Measurements from ENCODE around the gene PRSS2. TPM values are rescaled to one million over a fixed set of nuclear protein-coding genes. Genes with fewer than 3 reads are reported as not detected.
"Not testable (repeated sequence)": the region's sequence is repeated elsewhere in the genome, so short reads cannot be mapped to it uniquely, and the experiment has no call there.

PRSS2 gene
- total RNA-seq, 1 donor from 2014 or later = 272 TPM

DNA sequence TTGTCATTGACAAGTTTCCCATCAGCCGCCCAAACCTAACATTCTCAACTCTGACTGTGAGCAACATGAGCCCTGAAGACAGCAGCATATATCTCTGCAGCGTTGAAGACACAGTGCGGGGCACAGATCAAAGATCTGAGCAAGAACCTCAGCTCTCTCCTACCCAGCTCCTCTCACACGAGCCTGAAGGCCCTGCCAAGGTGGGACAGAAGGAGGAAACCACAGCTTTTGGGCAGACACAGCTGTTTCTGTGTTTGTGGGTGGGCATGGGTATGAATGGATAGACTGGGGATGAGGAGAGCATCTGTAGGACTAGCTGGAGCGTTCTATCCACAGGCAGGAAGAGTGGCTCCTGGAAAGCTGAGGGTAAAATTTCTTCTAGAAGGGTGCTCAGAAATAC lies 30.0 kb upstream of the PRSS2 start:
- H3K4me1 Mint-ChIP-seq (ENCODE audit: unreplicated experiment) = no peaks in the 10 kb centered on the region
- H3K4me3 Mint-ChIP-seq = no peak overlapping the region
- no peaks in the 10 kb centered on the region for H3K9me3 Mint-ChIP-seq
- no peak overlapping the region for H3K27ac Mint-ChIP-seq
- no peak for DNase-seq (ENCODE audit: extremely low spot score, unreplicated experiment)
- H3K36me3 Mint-ChIP-seq = no peaks in the 10 kb centered on the region
- TF ChIP-seq, protein P1, sequence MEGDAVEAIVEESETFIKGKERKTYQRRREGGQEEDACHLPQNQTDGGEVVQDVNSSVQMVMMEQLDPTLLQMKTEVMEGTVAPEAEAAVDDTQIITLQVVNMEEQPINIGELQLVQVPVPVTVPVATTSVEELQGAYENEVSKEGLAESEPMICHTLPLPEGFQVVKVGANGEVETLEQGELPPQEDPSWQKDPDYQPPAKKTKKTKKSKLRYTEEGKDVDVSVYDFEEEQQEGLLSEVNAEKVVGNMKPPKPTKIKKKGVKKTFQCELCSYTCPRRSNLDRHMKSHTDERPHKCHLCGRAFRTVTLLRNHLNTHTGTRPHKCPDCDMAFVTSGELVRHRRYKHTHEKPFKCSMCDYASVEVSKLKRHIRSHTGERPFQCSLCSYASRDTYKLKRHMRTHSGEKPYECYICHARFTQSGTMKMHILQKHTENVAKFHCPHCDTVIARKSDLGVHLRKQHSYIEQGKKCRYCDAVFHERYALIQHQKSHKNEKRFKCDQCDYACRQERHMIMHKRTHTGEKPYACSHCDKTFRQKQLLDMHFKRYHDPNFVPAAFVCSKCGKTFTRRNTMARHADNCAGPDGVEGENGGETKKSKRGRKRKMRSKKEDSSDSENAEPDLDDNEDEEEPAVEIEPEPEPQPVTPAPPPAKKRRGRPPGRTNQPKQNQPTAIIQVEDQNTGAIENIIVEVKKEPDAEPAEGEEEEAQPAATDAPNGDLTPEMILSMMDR (conservative IDR thresholded peaks at IDR 0.05) = no peak
- peaks cover 13% of the 10 kb centered on the region for H3K27me3 Mint-ChIP-seq

DNA sequence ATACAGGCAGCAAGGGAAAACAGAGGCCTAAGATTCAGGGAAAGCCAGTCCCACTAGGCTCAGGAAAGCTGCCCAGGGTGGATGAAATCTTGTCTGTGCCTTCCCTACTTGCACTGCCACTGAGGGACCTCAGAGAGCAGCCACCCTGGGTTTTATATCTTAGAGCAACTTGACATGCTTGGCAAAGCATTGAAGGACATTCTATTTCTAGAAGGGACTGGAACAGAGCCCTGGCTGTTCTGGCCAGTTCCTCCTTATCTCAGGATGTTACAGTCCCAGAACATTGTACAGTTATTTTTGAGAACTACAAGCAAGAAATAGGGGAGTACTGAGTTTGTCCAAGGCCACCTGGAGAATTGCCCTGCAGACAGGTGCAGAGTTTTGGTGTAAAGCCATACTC lies 28.8 kb upstream of the PRSS2 start:
- peaks cover 13% of the 10 kb centered on the region for H3K27me3 Mint-ChIP-seq
- H3K9me3 Mint-ChIP-seq = not testable (repeated sequence)

DNA sequence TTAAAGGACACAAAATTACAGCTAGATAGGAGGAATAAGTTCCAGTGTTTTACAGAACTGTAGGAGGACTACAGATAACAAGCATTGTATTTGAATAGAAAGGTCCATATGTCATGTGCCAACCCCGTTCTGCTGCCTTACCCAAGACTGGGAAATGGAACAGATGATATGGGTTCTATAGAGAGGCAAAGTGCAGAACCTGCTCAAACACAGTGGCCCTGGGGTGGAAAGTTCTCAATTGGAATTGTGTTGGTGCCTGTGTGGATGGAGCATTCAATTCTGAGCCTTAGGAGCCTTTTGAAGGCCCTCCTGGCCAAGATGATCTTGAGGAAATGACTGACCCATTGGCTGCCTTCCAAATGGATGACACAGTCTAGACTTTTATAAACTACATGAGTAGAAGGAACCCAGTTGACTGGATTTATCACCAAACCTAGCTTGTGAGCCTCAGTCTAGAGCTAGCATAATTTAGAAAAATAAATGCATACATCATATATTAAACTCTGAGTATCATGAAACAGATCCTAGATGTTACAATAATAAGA lies 25.6 kb upstream of the PRSS2 start:
- H3K27ac Mint-ChIP-seq = no peak overlapping the region
- DNase-seq (ENCODE audit: extremely low spot score, unreplicated experiment) = no peak
- peaks cover 7% of the 10 kb centered on the region for H3K27me3 Mint-ChIP-seq
- no peaks in the 10 kb centered on the region for H3K9me3 Mint-ChIP-seq
- no peaks in the 10 kb centered on the region for H3K36me3 Mint-ChIP-seq
- H3K4me3 Mint-ChIP-seq = no peak overlapping the region
- TF ChIP-seq, protein P1 (conservative IDR thresholded peaks at IDR 0.05) = no peak
- no peaks in the 10 kb centered on the region for H3K4me1 Mint-ChIP-seq (ENCODE audit: unreplicated experiment)

More for the DNA sequence above, 28.8 kb upstream of the PRSS2 start:
- not testable (repeated sequence) for DNase-seq (ENCODE audit: extremely low spot score, unreplicated experiment); H3K4me1 Mint-ChIP-seq (ENCODE audit: unreplicated experiment); H3K4me3 Mint-ChIP-seq; H3K36me3 Mint-ChIP-seq; H3K27ac Mint-ChIP-seq

DNA sequence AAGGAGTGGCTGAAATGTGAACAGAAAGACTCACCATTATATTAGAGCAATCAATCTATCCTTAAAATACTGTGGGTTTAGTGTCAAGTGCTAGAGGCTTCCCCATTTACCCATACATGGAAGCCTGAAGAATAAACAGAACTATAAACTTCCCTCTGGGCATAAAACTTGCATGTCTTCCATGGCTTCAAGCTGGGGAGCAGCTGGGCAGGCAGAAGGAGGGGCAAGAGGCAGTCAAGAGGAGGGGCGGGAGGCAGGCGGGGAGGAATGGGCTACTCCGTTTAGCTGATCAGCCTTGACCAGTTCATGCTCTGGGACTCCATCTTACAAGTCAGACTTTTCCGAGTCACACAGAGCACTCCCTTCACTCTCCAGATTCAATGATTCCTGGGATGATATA lies 25.0 kb upstream of the PRSS2 start:
- no peak for DNase-seq (ENCODE audit: extremely low spot score, unreplicated experiment)
- Mint-ChIP-seq H3K4me1 (ENCODE audit: unreplicated experiment) (no peaks in the 10 kb centered on the region), H3K27ac (no peak overlapping the region), H3K9me3 (no peaks in the 10 kb centered on the region), H3K4me3 (no peak overlapping the region), H3K36me3 (no peaks in the 10 kb centered on the region), H3K27me3 (peaks cover 6% of the 10 kb centered on the region)
- TF ChIP-seq, protein P1 (conservative IDR thresholded peaks at IDR 0.05) = no peak

DNA sequence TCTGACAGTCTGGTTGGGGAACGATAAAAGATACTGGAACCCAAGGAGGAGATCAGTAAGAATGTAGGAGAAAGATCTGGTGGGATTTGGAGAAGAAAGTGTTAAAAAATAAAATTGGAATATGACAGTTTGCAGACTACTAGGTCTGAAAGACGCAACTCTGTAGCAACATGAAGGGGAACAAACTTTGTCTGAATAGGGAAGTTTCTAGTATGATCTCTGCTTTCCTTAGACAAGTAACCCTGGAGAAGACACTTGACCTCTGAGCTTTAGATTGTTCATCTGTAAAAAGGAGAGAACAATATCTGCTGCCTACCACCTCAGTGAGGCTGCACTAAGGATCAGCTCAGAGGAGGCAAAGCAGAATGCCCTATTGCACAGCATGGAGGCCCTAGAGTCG lies 24.5 kb upstream of the PRSS2 start:
- Mint-ChIP-seq H3K27ac (no peak overlapping the region), H3K9me3 (no peaks in the 10 kb centered on the region), H3K4me1 (ENCODE audit: unreplicated experiment) (no peaks in the 10 kb centered on the region), H3K4me3 (no peak overlapping the region), H3K36me3 (no peaks in the 10 kb centered on the region), H3K27me3 (peaks cover 6% of the 10 kb centered on the region)
- TF ChIP-seq, protein P1 (conservative IDR thresholded peaks at IDR 0.05) = no peak
- DNase-seq (ENCODE audit: extremely low spot score, unreplicated experiment) = no peak

DNA sequence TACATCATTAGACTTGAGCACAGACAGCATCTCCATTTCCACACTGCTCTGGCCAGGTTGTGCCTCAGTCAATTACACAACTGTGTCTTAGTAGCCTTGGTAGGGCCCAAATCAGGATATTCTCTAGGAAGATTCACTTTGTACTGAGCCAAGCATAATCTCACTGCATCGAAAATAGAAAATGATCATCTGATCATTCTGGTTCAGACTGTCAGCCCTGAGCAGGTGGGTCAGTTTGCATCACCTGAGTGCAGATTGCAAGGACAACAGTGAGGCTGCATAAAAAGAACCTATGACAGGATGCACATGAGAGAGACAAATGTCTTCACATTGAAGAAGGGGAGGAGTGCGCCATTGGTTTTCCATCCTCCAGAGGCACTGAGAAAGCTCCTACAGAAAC lies 22.4 kb upstream of the PRSS2 start:
- not testable (repeated sequence) for H3K27ac Mint-ChIP-seq; H3K4me1 Mint-ChIP-seq (ENCODE audit: unreplicated experiment); H3K4me3 Mint-ChIP-seq; H3K36me3 Mint-ChIP-seq; H3K27me3 Mint-ChIP-seq; H3K9me3 Mint-ChIP-seq; DNase-seq (ENCODE audit: extremely low spot score, unreplicated experiment)
